HepG2 (cell line): Measurements from ENCODE around the gene IKBKE.

Experiments
- CHD4 ChIP-seq: fragments of 200-600 bp; sonication (generic); IDR thresholded peaks from 2 replicates; pipeline ENCODE4 v1.7.0; 2017; ENCODE audit warnings: mild to moderate bottlenecking, low read length, borderline replicate concordance
- KAT2B ChIP-seq: fragments of 150-350 bp; IDR thresholded peaks from 2 replicates; pipeline ENCODE4 v1.6.1; 2014; ENCODE audit warnings: low read depth, low read length, borderline replicate concordance
- NFE2L1 ChIP-seq: sonication (generic); formaldehyde crosslinking; IDR thresholded peaks from 2 replicates; pipeline ENCODE4 v1.4.0; 2020; ENCODE audit warnings: missing genetic modification reagents, mild to moderate bottlenecking, borderline replicate concordance
- NR2F2 ChIP-seq: IDR thresholded peaks from 2 replicates; pipeline ENCODE4 v1.6.1; 2012; ENCODE audit warnings: low read depth, inconsistent platforms, borderline replicate concordance
- PCBP2 ChIP-seq: fragments of 200-400 bp; formaldehyde crosslinking; optimal IDR thresholded peaks from 2 replicates; pipeline ENCODE3; 2018; ENCODE audit warnings: low read length, low read depth; ENCODE audit not compliant: poor library complexity, severe bottlenecking
- POLR2A ChIP-seq, 2 experiments: IDR thresholded peaks; 2 replicates each; pipeline ENCODE4 v1.6.1; 2011; ENCODE audit warnings: low read depth in 2 of 2, low read length in 2 of 2, mild to moderate bottlenecking in 1 of 2, moderate library complexity in 1 of 2; ENCODE audit not compliant: insufficient read depth in 1 of 2
- RNF2 ChIP-seq: fragments of 450-650 bp; conservative IDR thresholded peaks from 2 replicates; pipeline ENCODE4 v1.6.1; 2016; ENCODE audit warnings: low read depth
- SATB2 ChIP-seq: sonication (generic); formaldehyde crosslinking; IDR thresholded peaks from 2 replicates; pipeline ENCODE4 v1.5.0; 2020; ENCODE audit warnings: missing genetic modification reagents
- SNRNP70 ChIP-seq: fragments of 200-400 bp; formaldehyde crosslinking; IDR thresholded peaks from 2 replicates; pipeline ENCODE4 v1.6.1; 2017; ENCODE audit warnings: mild to moderate bottlenecking, low read depth, low read length, moderate library complexity
- ZFP36L1 ChIP-seq: sonication (generic); formaldehyde crosslinking; IDR thresholded peaks from 2 replicates; pipeline ENCODE4 v1.8.0; 2022; ENCODE audit warnings: mild to moderate bottlenecking, missing genetic modification reagents, moderate library complexity
- ZNF740 ChIP-seq: sonication (generic); formaldehyde crosslinking; IDR thresholded peaks from 2 replicates; pipeline ENCODE4 v1.4.0; 2020; ENCODE audit warnings: missing genetic modification reagents
- TF ChIP-seq, protein P1 (sequence below): sonication (generic); formaldehyde crosslinking; IDR thresholded peaks from 2 replicates; pipeline ENCODE4 v1.5.0; 2020; ENCODE audit warnings: mild to moderate bottlenecking, missing genetic modification reagents, moderate library complexity

DNA sequence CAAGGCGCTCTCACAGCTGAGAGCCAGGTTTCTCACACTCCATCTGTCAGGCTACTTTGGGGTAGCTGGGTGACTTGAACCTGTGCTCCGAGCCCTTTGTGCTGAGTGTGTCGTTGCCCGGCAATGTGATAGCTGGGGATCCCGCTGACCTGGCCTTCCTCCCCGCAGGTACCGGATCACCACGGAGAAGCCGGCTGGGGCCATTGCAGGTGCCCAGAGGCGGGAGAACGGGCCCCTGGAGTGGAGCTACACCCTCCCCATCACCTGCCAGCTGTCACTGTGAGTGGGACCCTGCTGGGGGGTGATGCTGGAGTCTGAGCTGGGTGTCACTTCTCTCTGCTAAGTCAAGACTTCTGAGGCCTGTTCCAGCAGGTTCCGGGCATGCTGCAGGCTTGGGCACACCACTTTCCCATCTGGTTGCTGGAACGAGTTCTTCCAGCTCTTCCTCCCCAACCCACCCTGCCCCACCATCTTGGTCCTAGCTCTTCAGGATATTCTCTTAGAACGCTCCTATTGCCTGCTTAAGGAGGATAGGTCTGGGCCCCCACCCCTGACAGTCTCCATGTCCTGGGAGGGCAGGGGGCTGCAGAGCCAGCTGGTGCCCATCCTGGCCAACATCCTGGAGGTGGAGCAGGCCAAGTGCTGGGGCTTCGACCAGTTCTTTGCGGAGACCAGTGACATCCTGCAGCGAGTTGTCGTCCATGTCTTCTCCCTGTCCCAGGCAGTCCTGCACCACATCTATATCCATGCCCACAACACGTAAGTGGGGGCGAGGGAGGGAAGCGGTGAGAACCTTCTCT, 7.5 kb downstream of the IKBKE start:
- TF ChIP-seq KAT2B (no peak), SATB2 (CRISPR knock-in tag) (no peak), NR2F2 (no peak), POLR2A (IDR thresholded peaks at IDR 0.05; ENCODE audit: insufficient read depth in 1 of 2, low read depth in 2 of 2, low read length in 2 of 2) (no peak), SNRNP70 (no peak), ZFP36L1 (CRISPR knock-in tag) (no peak), ZNF740 (CRISPR knock-in tag) (no peak), RNF2 (no peak), NFE2L1 (CRISPR knock-in tag) (no peak), CHD4 (no peak), PCBP2 (no peak)
- TF ChIP-seq, protein P1, sequence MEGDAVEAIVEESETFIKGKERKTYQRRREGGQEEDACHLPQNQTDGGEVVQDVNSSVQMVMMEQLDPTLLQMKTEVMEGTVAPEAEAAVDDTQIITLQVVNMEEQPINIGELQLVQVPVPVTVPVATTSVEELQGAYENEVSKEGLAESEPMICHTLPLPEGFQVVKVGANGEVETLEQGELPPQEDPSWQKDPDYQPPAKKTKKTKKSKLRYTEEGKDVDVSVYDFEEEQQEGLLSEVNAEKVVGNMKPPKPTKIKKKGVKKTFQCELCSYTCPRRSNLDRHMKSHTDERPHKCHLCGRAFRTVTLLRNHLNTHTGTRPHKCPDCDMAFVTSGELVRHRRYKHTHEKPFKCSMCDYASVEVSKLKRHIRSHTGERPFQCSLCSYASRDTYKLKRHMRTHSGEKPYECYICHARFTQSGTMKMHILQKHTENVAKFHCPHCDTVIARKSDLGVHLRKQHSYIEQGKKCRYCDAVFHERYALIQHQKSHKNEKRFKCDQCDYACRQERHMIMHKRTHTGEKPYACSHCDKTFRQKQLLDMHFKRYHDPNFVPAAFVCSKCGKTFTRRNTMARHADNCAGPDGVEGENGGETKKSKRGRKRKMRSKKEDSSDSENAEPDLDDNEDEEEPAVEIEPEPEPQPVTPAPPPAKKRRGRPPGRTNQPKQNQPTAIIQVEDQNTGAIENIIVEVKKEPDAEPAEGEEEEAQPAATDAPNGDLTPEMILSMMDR (CRISPR knock-in tag) = no peak
